Motor neuron (in vitro differentiated cells): ENCODE results near the gene CAMK2D. TPM values are rescaled to one million over a fixed set of nuclear protein-coding genes. Genes with fewer than 3 reads are reported as not detected.
A peak's percentile ranks its signal among the peaks of the same experiment; 100 is the strongest.

Experiments used
- ATAC-seq, 8 experiments: fragments of 200-7000 bp; cut with Tn5 transposase; replicated peaks in 6 of 8; 2 replicates each; pipeline ENCODE4 v1.8.0; 2021; ENCODE audit warnings: mild to moderate bottlenecking in 8 of 8, moderate library complexity in 8 of 8
- H3K27ac ChIP-seq, 2 donors: fragments of 250-450 bp; sonication (Bioruptor Pico); 2 replicates each; pipeline ENCODE4 v1.9.0; 2021; ENCODE audit warnings: antibody characterized with exemption in 2 of 2, mild to moderate bottlenecking in 2 of 2, moderate library complexity in 1 of 2
- H3K4me1 ChIP-seq, 2 donors: fragments of 250-450 bp; sonication (Bioruptor Pico); replicated peaks in 1 of 2; 2 replicates each; pipeline ENCODE4 v1.6.1; 2021; ENCODE audit warnings: antibody characterized with exemption in 2 of 2, mild to moderate bottlenecking in 2 of 2, moderate library complexity in 1 of 2
- H3K4me3 ChIP-seq, 5 donors: fragments of 250-450 bp; sonication (Bioruptor Pico); 2 replicates each; pipeline ENCODE4 v1.9.0; 2021; ENCODE audit warnings: antibody characterized with exemption in 5 of 5, mild to moderate bottlenecking in 5 of 5, moderate library complexity in 4 of 5
- WGBS, 10 experiments: fragments of 450-650 bp; shearing (Covaris generic); methylation state at CpG; one replicate each; pipeline ENCODE4 v1.0.0; 2022; 5-methylcytosine and 5-hydroxymethylcytosine counted together
- in situ Hi-C, 9 experiments: fragments of 400-800 bp; cut with MboI; loops; one replicate each; pipeline ENCODE4 v1.15.0; 2021; ENCODE audit warnings: low sequenced_read_pairs in 9 of 9, low pct_unique_long_range_greater_than_20kb in 2 of 9; ENCODE audit not compliant: unreplicated experiment in 9 of 9
- total RNA-seq, 8 experiments: library from RNA; unstranded; fragments of 300-600 nt; gene quantifications; 2 replicates each; pipeline versions ENCODE4 v1.2.3 to v1.2.4, GENCODE V29; 2022

Gene CAMK2D
- total RNA-seq, 8 experiments from 2014 or later = 14.5 to 77.2 (median 33.5) TPM

DNA sequence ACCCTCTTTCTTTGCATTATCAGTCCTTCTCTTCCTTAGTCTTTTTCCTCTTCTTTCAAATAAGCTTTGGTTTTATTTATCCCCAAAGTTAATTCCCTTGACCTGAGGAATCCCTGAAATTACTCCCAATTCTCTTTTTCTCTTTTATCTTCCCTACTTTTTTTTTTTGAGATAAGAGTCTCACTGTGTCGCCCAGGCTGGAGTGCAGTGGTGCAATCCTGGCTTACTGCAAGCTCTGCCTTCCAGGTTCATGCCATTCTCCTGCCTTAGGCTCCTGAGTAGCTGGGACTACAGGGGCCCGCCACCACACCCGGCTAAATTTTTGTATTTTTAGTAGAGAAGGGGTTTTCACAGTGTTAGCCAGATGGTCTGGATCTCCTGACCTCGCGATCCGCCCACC is 17.8 kb downstream of the CAMK2D start:
- ATAC-seq = no peak
- WGBS, 10 experiments = 86 to 100% (median 100%) methylated on average over 1 to 6 of the region's 6 CpGs; no CpG with 5 or more reads in 1 of the 10 experiments
- in situ Hi-C loops = no loop called here
- no peak overlapping the region for H3K27ac ChIP-seq
- H3K4me1 ChIP-seq = no peaks in the 10 kb centered on the region
- no peak overlapping the region for H3K4me3 ChIP-seq

GRCh38 chr4:113742643-113743042 is 18.9 kb downstream of the CAMK2D start:
- no peak overlapping the region for H3K27ac ChIP-seq
- no peaks in the 10 kb centered on the region for H3K4me1 ChIP-seq
- H3K4me3 ChIP-seq = no peak overlapping the region
- ATAC-seq = peak in 1 of 8 experiments; percentile 28
- in situ Hi-C loops = no loop called here
- WGBS, 10 experiments = 54 to 100% (median 88%) methylated on average over 1 to 2 of the region's 2 CpGs

- Histone ChIP-seq H3K27ac (no peak overlapping the region), H3K4me1 (no peaks in the 10 kb centered on the region), H3K4me3 (no peak overlapping the region)
- in situ Hi-C loops = no loop called here
- ATAC-seq = no peak
Measured at GRCh38 chr4:113741956-113742355, 19.6 kb downstream of the CAMK2D start.

- Histone ChIP-seq H3K4me3 (no peak overlapping the region), H3K4me1 (no peaks in the 10 kb centered on the region), H3K27ac (no peak overlapping the region)
- in situ Hi-C loops = no loop called here
- no peak for ATAC-seq
- 60 to 100% (median 100%) methylated on average over 1 to 2 of the region's 2 CpGs; no CpG with 5 or more reads in 2 of the 10 experiments for WGBS, 10 experiments
Measured at GRCh38 chr4:113740857-113741379, 20.6 kb downstream of the CAMK2D start.

DNA sequence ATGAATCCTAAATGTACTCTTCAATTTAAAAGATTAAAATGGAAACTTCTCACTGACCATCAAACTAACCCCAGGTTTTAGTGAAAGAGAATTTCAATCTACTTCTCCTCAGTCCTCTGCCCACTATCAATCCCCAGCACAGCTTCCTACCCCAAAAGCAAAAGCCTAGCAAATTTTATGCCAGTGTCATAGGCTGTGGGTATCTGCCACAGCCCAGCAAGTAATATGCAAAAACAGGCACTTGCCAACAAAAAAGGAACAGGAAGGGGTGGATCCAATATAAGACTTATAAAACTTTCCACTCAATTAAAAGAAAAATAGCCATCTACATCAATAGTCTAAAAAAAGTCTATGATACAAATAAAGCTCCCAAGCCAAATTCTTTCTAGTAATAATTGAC is 22.3 kb downstream of the CAMK2D start:
- ATAC-seq = peak in 2 of 8 experiments; percentile 45 to 50
- H3K27ac ChIP-seq = no peak overlapping the region
- no peaks in the 10 kb centered on the region for H3K4me1 ChIP-seq
- no peak overlapping the region for H3K4me3 ChIP-seq
- in situ Hi-C loops = no loop called here

DNA sequence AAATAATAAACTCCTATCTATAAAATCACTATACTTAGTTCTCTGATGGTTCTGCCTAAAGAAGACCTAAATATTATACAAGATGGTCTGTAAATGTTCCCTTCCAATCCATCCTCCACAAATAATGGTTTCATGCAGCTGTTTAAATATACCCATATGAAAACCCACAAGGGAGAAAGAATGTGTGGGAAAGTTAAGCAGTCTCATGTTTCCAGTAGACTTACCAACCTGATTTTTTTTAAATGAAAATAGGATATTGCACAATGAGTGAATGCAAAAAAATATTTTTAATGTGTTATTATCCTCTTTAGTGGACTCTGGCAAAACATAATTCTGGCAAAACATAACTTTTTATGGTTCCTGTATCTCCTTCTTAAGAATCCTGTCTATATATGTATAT is 23.3 kb downstream of the CAMK2D start:
- Histone ChIP-seq H3K27ac (no peak overlapping the region), H3K4me1 (no peaks in the 10 kb centered on the region), H3K4me3 (no peak overlapping the region)
- peak in 2 of 8 experiments; percentile 31 to 46 for ATAC-seq
- in situ Hi-C loops = no loop called here

DNA sequence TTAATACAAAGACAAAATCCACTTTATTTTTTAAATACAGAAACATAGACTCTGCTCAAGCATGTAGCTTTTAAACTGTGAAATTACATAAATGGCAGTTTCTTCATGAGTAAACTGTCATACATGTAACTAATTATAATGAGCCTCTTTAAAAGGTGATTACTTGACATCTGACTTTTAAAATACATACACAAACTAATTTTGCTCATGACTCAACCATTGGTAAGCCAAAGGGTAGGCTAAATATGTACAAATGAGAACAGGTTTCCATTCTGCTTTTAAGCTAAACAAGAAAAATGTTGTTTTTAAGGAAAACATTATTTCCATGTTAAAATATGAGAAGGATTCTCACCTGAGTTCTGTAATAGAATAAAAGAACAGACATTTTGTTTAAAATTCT is 27.9 kb downstream of the CAMK2D start:
- no peak for ATAC-seq
- in situ Hi-C loops = no loop called here

DNA sequence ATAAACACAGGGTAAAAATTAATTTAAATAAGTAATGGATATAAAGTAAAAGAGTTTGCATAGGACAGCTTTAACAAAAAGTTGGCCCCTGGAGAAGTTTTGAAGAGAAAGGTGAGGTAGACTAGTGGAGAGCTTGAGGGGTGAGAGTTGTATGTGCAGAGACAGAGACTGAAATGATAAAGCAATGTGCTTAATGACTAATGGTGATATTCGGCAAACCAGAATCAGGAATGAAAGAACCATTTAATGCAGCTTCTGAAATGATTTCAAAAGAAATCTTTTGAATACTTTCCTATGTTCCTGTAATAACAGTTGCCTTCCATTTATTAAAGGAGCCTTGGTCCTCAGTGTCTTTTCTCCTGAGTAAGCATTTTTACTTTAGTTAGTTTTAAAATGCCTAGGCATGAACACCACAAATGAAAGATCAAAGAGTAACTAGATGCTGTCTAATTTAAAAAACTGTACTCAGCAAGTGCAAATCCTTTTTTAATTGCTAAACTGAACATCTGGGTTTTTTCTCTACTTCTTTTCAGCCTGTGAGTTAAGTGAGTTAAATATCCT is 28.5 kb downstream of the CAMK2D start:
- Histone ChIP-seq H3K27ac (no peak overlapping the region), H3K4me3 (no peak overlapping the region), H3K4me1 (no peaks in the 10 kb centered on the region)
- no peak for ATAC-seq
- 10 to 100% (median 89%) methylated on average over 1 of the region's 1 CpG; no CpG with 5 or more reads in 2 of the 10 experiments for WGBS, 10 experiments
- in situ Hi-C loops = no loop called here

More for the DNA sequence above, 27.9 kb downstream of the CAMK2D start:
- H3K27ac ChIP-seq = no peak overlapping the region
- H3K4me1 ChIP-seq = no peaks in the 10 kb centered on the region
- no peak overlapping the region for H3K4me3 ChIP-seq

DNA sequence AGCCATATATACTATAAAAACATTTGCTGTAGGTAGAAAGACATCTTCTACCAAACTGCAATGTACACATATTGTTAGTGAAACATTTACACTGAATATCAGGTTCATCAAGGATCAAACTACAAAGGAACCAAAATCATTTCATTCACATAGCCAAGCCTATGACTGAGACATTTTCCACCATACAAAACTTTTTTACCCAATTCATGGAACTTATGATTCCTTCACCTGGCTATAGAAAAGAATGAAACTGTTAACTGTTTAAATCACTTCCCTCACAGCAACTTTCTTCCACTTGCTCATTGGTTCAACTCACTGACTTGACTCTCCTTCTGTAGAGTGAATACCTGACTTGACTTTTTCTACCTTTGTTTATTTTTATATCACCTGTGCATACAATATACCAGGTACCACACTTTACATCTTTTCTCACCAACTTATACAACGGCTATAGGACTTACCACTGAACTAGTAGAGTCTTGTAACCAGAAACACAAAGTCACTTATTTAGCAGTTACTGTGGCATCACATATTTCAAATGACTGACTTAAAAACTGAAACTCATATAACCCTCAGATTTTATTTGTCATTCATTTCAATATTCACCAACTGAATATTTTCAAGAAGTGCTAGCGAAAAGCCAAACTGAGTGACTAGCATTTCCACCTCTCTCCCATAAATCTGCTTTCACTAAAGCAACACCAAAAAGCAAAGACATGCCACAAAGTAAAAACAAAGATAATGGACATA is 30.9 kb downstream of the CAMK2D start:
- 71 to 100% (median 98%) methylated on average over 1 to 2 of the region's 2 CpGs for WGBS, 10 experiments
- Histone ChIP-seq H3K4me3 (no peak overlapping the region), H3K27ac (no peak overlapping the region), H3K4me1 (no peaks in the 10 kb centered on the region)
- no peak for ATAC-seq
- in situ Hi-C loops = no loop called here

DNA sequence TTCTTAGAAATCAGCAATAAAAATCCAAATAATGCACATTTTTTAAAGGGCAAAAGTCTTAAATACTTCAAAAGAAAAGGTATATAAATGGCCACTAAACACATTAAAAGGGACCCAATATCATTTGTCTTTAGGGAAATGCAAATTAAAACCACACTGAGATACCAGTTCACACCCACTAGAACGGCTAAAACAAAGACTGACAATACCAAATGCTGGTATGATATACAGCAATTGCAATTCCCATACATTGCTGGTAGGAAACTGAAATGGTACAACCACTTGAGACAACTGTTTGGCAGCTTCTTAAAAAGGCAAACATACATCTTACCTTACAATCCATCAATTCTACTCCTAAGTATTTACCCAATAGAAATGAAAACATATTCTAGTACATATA is 33.7 kb downstream of the CAMK2D start:
- H3K4me3 ChIP-seq = no peak overlapping the region
- no peak for ATAC-seq
- H3K4me1 ChIP-seq = no peaks in the 10 kb centered on the region
- in situ Hi-C loops = no loop called here
- no peak overlapping the region for H3K27ac ChIP-seq
- 0 to 100% (median 80%) methylated on average over 1 of the region's 1 CpG; no CpG with 5 or more reads in 3 of the 10 experiments for WGBS, 10 experiments

GRCh38 chr4:113725963-113726362 is 35.6 kb downstream of the CAMK2D start:
- Histone ChIP-seq H3K27ac (no peak overlapping the region), H3K4me1 (no peaks in the 10 kb centered on the region), H3K4me3 (no peak overlapping the region)
- in situ Hi-C loops = no loop called here
- ATAC-seq = no peak
- WGBS, 10 experiments = 67 to 100% (median 89%) methylated on average over 1 of the region's 1 CpG; no CpG with 5 or more reads in 3 of the 10 experiments

- no peak overlapping the region for H3K4me3 ChIP-seq
- 83 to 100% (median 100%) methylated on average over 1 of the region's 1 CpG; no CpG with 5 or more reads in 5 of the 10 experiments for WGBS, 10 experiments
- no peak overlapping the region for H3K27ac ChIP-seq
- in situ Hi-C loops = no loop called here
- no peak for ATAC-seq
- H3K4me1 ChIP-seq = no peaks in the 10 kb centered on the region
Measured at GRCh38 chr4:113718252-113718651, 43.3 kb downstream of the CAMK2D start.

DNA sequence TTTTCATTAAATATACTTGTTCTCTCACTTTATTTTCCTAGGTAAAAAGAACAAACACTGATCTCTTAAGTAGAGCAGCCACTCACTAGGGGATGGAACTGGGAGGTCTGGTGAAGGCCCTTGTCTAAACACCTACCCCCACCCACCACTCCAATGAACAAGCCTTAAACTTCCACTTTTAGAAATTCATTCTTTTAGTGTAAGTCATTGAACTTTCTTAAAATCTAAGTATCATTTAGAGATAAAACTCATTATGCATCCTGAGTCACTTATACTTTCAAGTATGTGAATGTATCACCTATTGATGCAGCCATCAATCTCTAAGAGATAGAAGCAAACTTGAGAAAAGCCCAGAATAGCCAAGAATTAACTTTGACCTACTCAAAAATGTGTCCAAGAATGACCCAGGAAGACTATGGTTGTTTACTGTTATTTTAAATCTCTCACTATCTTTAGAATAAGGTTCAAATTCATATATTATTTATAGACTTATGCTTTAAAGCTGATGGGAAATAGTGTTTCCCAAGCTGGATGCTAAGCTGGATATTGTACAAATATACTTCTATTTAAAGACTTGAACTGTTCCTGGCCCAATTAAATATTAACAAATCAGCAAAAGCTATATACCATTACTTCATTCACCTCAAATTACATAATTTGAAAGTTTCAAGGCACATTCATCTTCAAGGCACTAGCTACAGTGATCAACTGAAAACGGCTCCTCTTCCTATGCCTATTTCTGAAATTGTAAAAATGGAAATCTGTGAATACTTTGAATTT is 49.5 kb downstream of the CAMK2D start:
- ATAC-seq = no peak
- no peak overlapping the region for H3K27ac ChIP-seq
- peaks cover 0 to 3% of the 10 kb centered on the region in 2 donors for H3K4me1 ChIP-seq
- in situ Hi-C loops = no loop called here
- no peak overlapping the region for H3K4me3 ChIP-seq
- WGBS, 10 experiments = 86 to 100% (median 100%) methylated on average over 1 of the region's 1 CpG; no CpG with 5 or more reads in 1 of the 10 experiments
